NCI-H345 treated with DMSO at 0.1 percent for 48 hours (cell line): ENCODE measurements around the gene CACNG4.
"Not testable (repeated sequence)": the region's sequence is repeated elsewhere in the genome, so short reads cannot be mapped to it uniquely, and the experiment has no call there.

Experiments used
- DNase-seq: peaks from one replicate; lab custom pipeline; 2025; ENCODE audit not compliant: unreplicated experiment; lab: John Stamatoyannopoulos, UW

The CACNG4 gene

DNA sequence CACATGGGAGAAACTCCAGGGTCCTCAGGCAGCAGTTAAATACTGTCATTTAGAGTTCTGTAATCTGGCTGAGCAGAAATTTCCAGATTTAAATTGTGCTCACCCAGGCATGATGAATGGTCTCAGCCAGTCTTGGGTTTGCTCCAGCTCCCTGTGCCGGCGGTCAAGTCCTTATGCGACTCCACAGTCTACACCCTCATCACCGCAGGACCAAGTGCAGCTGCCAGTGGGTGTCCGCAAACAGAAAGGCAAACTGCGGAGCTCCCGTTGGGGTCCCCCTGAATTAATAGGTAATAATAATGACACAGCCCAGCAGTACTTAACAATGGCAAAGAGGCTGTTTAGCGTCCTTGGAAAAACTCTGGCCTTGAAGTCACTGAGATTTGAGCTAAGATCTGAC is 3.9 kb upstream of the CACNG4 start:
- DNase-seq: no peak

GRCh38 chr17:66963521-66963908 is 992 bp upstream of the CACNG4 start:
- DNase-seq: no peak

DNA sequence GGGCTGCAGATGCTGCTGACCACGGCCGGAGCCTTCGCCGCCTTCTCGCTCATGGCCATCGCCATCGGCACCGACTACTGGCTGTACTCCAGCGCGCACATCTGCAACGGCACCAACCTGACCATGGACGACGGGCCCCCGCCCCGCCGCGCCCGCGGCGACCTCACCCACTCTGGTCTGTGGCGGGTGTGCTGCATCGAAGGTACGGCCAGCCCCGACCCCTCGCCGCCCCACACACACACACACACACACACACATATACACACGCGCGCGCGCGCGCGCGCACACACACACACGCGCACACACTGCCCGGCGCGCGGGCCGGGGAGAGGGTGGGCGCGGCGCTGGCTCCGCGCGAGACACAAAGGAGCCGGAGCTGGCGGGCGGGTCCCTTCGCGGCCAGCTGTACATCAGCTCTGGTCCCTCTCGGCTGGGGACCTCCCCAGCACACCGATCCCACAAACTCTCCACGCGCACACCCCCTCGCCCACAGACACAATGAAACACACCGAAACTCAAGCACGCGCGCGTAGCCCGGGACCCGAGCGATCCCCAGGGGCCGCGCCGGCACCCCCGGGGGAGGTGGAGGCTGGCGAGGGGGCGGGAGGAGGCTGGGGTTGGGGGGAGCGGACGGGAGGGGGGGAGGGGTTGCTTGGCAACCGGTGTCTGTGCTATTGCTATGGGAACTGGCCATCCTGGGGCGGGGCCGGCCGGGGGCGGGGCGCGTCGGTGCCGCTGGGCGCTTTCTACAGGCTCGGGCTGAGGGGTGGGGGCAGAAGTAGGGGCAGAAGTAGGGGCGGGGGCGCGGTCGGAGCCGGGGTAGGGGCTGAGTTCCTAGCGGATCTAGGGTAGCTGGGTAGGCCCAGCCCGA is 658 bp downstream of the CACNG4 start:
- DNase-seq: no peak

DNA sequence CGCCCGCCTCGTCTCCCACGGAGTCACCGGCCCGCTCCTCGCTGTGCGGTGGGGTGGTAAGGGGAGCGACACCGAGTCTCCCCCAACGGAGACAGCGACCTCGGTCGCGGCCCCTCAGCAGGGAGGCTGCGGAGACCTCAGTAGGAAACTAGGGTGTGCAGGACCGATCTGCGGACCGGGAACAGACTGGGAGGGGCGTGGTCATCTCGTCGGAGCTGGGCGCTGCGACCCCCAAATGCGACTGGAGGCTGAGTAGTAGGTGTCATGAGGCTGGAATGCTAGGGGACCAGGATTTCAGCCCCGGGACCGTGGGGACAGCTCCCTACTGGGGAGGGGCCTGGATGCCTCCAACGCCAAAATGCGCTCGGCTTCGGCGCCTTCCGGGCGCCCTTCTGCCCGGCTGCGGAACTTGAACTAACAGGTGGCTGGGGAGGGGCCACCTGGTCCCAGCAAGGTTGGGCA is 1.3 kb downstream of the CACNG4 start:
- no peak for DNase-seq

DNA sequence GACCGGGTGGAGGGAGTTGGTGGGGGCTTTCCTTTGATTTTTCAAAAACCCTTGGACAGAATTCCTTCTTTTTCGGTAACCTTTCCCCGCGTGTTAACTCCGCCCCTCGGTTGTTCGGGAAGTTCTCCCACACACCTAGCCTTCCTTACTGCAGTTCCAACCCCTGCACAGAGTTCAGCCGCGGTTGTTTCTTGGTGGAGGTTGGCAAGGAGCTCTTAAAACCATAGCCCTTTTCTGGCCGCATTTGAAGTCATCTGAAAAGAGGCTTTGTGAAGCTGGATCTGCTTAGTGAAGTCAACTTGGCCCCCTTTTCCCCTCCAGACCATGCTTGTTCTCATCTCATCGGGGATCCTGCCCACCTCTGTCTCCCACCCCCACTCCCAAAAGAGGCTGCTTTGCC is 1.8 kb downstream of the CACNG4 start:
- DNase-seq: no peak

DNA sequence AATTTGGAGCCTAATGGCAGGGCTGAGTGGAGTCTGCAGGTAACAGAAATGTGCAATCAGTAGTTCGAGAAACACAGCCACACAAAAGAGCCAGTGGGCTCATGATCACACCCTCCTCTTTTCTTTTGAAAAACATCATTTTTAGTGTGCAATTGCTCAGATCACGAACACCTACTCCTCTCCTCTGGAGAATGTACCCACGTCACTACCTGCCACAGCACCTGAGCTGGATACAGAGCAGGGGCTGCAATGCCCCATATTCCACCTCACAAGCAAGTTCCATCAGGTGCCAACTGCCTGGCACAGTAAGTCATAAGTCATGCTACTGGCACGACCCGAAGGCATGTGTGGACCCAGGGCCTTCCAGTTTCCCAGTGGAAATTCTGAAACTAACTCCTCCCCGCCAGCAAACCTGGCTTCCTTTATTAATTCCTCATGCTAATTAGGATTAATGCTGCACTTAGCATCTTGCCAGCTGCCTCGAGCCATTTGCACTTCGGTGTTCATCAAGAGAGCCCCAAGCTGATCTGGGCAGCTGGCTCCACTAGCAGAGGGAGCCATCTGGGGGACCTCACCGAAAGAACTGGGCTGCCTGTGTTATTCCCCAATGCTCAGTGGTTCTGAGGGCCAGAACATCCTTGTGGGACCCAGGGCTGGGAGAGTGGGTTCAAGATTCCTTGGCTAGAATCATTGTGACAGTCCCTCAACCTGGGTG is 2.4 kb downstream of the CACNG4 start:
- DNase-seq: no peak

DNA sequence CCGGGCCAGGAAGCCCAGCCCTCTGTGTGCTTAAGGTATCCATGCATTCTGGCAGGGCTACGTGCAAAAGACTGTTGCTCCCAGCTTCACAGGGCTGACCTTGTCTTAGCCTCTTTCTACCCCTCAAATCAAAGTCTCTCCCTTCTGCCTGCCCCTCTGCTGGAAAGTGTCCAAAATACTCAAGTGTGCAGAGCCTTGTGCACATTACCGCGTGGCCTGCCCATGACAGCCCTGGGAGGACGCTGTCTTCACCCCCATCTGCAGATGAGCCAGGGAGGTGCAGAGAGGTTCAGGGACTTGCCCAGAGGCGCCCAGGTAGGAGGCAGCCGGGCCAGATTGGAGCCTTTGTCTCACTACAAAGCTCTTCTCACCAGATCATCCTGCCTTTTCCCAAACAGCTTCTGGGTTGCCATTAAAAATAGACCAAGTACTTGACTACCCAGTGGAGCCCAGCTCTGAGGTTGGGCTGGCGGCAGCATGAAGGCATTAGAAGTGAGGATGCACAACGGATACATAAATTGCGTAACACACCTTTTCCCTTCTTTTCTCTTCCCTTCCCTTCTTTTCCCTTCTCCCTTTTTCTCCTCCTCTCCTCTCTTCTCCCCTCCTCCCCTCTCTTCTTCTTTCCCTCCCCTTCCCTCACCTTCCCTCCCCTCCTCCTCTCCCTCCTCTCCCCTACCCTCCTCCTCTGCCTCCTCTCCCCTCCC is 3.5 kb downstream of the CACNG4 start:
- no peak for DNase-seq

DNA sequence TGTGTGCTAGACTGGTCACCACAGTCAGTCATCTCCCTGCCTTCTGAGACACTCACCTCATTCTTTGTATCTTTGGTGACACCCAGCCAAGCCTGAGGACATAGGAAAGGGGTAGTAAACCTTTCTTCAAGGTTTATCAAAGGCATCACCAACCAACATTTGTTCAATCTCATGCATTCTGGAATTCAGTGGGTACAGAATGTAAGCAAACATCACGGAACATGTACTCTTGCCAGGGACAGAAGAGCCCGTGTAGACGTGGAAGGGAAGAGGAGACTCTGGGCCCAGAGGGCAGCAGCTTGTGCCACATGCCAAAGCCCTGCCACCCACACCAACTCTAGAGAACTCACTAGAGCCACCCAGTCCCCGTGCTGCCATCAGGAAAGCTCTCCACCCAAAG is 4.4 kb downstream of the CACNG4 start:
- no peak for DNase-seq

DNA sequence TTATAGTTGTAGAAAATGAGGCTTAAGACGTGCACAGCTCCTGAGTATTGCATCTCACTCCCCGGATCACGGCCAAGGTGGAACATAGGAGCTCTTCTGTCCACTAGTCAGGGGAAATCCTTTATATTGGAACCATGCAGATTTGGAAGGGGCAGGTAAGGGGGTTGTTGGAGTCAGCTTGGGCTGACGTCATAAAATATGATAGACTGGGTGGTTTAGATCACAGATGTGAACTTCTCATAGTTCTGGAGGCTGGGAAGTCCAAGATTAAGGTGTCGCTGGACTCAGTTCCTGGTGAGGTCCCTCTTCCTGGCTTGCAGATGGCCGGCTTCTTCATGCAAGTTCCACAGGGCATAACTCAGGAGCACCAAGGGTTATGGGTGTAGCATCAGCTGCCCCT is 5.6 kb downstream of the CACNG4 start:
- DNase-seq: no peak

DNA sequence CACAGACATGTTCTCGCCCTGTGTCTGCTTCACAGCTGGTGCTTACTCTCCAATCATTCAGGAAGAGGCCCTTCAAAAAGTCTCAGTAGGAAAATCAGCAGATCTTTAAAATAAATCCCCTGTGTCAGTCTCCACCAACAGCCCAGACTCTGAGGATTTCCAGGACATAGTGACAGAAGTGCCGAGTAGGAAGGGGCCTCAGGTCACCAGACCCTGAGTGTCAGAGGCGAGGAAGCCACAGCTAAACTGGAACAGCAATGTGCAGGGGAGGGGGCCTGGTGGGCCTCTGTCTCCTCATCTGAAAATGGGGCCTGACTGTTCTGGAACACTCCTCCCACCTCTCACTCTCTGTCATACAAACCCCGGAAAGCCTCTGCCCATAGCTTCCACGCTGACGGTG is 6.3 kb downstream of the CACNG4 start:
- no peak for DNase-seq

GRCh38 chr17:66971264-66971663 is 6.8 kb downstream of the CACNG4 start:
- DNase-seq: no peak

- DNase-seq: no peak
Observed at GRCh38 chr17:66971730-66972441, 7.4 kb downstream of the CACNG4 start.

- DNase-seq: not testable (repeated sequence)
Observed at GRCh38 chr17:66972442-66972830, 7.9 kb downstream of the CACNG4 start.

DNA sequence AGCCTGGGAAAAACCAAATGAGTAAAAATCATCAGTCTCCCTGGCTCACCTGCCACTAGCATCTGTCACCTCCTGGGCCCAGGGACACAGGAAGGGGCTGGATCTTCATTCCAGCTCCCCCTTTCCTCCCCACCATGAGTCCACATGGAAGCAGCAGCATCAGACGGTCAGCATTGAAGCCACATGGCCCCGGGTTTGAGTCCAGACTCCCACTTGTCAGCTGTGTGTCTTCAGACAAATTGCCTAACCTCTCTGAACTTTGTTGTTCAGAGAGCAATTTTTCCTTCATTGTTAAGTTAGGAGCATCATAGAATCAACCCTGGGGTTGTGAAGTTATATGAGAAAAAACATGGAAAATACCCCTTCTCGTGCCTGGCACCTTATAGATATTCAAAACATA is 10.7 kb downstream of the CACNG4 start:
- DNase-seq: no peak

GRCh38 chr17:66975614-66976378 is 11.3 kb downstream of the CACNG4 start:
- no peak for DNase-seq

DNA sequence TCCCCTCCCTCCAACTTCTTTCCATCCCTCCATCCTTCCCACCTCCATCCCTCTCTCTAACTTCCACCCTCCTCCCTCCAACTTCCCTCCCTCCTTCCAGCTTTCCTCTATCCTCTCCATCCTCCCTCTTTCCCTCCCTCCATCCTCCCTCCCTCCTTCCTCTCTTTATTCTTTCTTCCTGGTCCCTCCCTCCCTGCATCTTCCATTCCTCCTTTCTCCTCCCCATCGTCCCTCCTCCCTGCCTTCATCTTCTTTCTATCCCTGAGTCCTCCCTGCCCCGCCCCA is 11.8 kb downstream of the CACNG4 start:
- no peak for DNase-seq

DNA sequence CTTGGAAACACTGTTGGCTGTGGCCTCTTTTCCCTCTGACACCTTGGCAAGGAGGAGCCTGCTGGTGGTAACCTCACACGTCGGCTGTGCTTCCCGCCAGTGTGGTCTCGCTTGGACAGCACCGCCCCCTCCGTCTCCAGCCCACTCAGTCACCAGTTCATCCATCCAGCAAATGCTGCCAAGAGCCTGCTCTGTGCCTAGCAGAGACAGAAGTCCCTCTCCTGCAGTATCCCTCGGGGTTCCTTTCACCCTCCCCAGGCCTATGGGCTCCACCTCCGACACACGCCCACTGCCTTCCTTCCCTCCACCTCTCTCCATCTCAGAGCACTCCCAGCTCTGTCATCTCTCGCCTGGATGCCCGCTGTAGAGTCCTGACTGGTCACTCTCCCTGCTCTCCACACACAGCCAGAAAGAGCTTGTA is 12.3 kb downstream of the CACNG4 start:
- no peak for DNase-seq

- no peak for DNase-seq
Observed at GRCh38 chr17:66978514-66979061, 14.1 kb downstream of the CACNG4 start.

DNA sequence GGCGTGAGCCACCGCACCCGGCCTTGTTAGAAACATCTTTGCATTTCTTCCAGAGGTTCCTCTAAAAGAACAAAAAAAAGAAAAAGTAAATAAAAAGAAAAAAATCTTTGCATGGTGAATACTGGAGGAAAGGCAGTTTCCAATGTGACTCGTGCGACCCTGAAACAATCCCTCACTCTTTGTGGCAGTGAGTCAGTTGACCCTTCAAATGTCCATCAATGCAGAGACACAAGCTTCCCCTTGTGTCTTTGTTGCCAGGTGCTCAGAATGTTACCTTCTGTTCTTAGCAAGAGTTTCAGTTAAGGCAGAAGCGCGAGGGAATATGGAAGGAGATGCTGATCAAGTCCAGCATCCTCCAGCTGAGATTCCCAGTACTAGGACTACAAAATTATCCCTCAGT is 16.4 kb downstream of the CACNG4 start:
- DNase-seq: no peak

- DNase-seq: no peak
Observed at GRCh38 chr17:66981983-66982508, 17.5 kb downstream of the CACNG4 start.
